Liver (tissue), 9 donors: Measurements from ENCODE around the gene C1orf52. TPM values are rescaled to one million over a fixed set of nuclear protein-coding genes. Genes with fewer than 3 reads are reported as not detected.

Experiments used
- DNase-seq: peaks from one replicate; pipeline ENCODE4 v3.0.0-alpha.2; 2017; ENCODE audit warnings: low spot score
- H3K27ac ChIP-seq, 2 donors: one replicate each; pipeline ENCODE4 v1.7.0; 2013; ENCODE audit warnings: inconsistent platforms in 2 of 2, low read length in 2 of 2, control low read depth in 1 of 2, low read depth in 1 of 2, mild to moderate bottlenecking in 1 of 2
- H3K27me3 ChIP-seq, 4 donors: one replicate each; pipeline versions ENCODE4 v1.6.1 to v1.7.0; 2013; ENCODE audit warnings: low read length in 3 of 4, inconsistent platforms in 1 of 4, mild to moderate bottlenecking in 1 of 4, moderate library complexity in 1 of 4; ENCODE audit not compliant: control insufficient read depth in 4 of 4, insufficient read depth in 4 of 4
- H3K36me3 ChIP-seq, 4 donors: one replicate each; pipeline versions ENCODE4 v1.6.1 to v1.7.0; 2013; ENCODE audit warnings: low read length in 3 of 4, mild to moderate bottlenecking in 3 of 4, low read depth in 1 of 4, moderate library complexity in 1 of 4; ENCODE audit not compliant: control insufficient read depth in 4 of 4, insufficient read depth in 3 of 4
- H3K4me1 ChIP-seq, 4 donors: one replicate each; pipeline versions ENCODE4 v1.6.1 to v1.7.0; 2013; ENCODE audit warnings: low read length in 3 of 4, mild to moderate bottlenecking in 3 of 4, moderate library complexity in 1 of 4; ENCODE audit not compliant: control insufficient read depth in 4 of 4, insufficient read depth in 4 of 4
- H3K4me3 ChIP-seq, 3 donors: one replicate each; pipeline versions ENCODE4 v1.6.1 to v1.7.0; 2013; ENCODE audit warnings: low read length in 3 of 3, control low read depth in 1 of 3, low read depth in 1 of 3, mild to moderate bottlenecking in 1 of 3
- H3K9ac ChIP-seq, 2 donors: one replicate each; pipeline ENCODE4 v1.7.0; 2013; ENCODE audit warnings: low read length in 2 of 2, mild to moderate bottlenecking in 2 of 2, moderate library complexity in 2 of 2, control low read depth in 1 of 2, low read depth in 1 of 2
- H3K9me3 ChIP-seq, 4 donors: one replicate each; pipeline versions ENCODE4 v1.6.1 to v1.7.0; 2013; ENCODE audit warnings: low read length in 3 of 4; ENCODE audit not compliant: control insufficient read depth in 4 of 4
- GABPA ChIP-seq, 2 donors: IDR thresholded peaks in 1 of 2; conservative IDR thresholded peaks in 1 of 2; 2 replicates each; pipeline ENCODE4 v1.6.1; 2016; ENCODE audit warnings: antibody characterized with exemption in 2 of 2, mild to moderate bottlenecking in 1 of 2, moderate library complexity in 1 of 2
- HNF4A ChIP-seq, 2 donors: conservative IDR thresholded peaks; 2 replicates each; pipeline ENCODE4 v1.6.1; 2016; ENCODE audit warnings: antibody characterized with exemption in 2 of 2, mild to moderate bottlenecking in 2 of 2
- JUND ChIP-seq, 2 donors: IDR thresholded peaks; 2 replicates each; pipeline ENCODE4 v1.6.1; 2016; ENCODE audit warnings: antibody characterized with exemption in 2 of 2
- NR2F2 ChIP-seq: IDR thresholded peaks from 2 replicates; pipeline ENCODE4 v1.6.1; 2016; ENCODE audit warnings: antibody characterized with exemption
- RAD21 ChIP-seq, 2 donors: IDR thresholded peaks; 2 replicates each; pipeline ENCODE4 v1.6.1; 2016; ENCODE audit warnings: antibody characterized with exemption in 2 of 2, mild to moderate bottlenecking in 2 of 2
- RXRA ChIP-seq, 2 donors: IDR thresholded peaks; 2 replicates each; pipeline ENCODE4 v1.6.1; 2017 to 2018; ENCODE audit warnings: antibody characterized with exemption in 2 of 2, mild to moderate bottlenecking in 1 of 2
- SP1 ChIP-seq: IDR thresholded peaks from 2 replicates; pipeline ENCODE4 v1.6.1; 2018; ENCODE audit warnings: antibody characterized with exemption, mild to moderate bottlenecking
- TAF1 ChIP-seq: conservative IDR thresholded peaks from 2 replicates; pipeline ENCODE4 v1.6.1; 2016; ENCODE audit warnings: antibody characterized with exemption, mild to moderate bottlenecking
- YY1 ChIP-seq: IDR thresholded peaks from 2 replicates; pipeline ENCODE4 v1.6.1; 2016; ENCODE audit warnings: antibody characterized with exemption, mild to moderate bottlenecking
- WGBS: extraction: QIAGEN DNeasy Blood & Tissue Kit; methylation state at CpG from one replicate; pipeline ENCODE4 v1.1.7; 2013; 5-methylcytosine and 5-hydroxymethylcytosine counted together
- polyA plus RNA-seq, 2 donors: library from polyadenylated mRNA; stranded (reverse) in 1 of 2; unstranded in 1 of 2; fragments of 200-250 nt in 1 of 2; fragments of >200 nt in 1 of 2; fragmentation: Nextera tagmentation in 1 of 2; extraction: Ambion mirVana in 1 of 2; gene quantifications; one replicate each; pipeline versions ENCODE4 v1.2.1 to v1.2.3, GENCODE V29; 2013 to 2015
- total RNA-seq, 2 donors: library from RNA; depleted of rRNA; stranded (reverse); fragments of >200 nt; gene quantifications; one replicate each; pipeline ENCODE4 v1.2.3, GENCODE V29; 2014
- TF ChIP-seq, protein P1 (sequence below): IDR thresholded peaks from 2 replicates; pipeline ENCODE4 v1.6.1; 2016; ENCODE audit warnings: antibody characterized with exemption, mild to moderate bottlenecking
- TF ChIP-seq, protein P2 (sequence below): IDR thresholded peaks from 2 replicates; pipeline ENCODE4 v1.6.1; 2016; ENCODE audit warnings: antibody characterized with exemption
- TF ChIP-seq, protein P3 (sequence below): IDR thresholded peaks from 2 replicates; pipeline ENCODE4 v1.6.1; 2016; ENCODE audit warnings: antibody characterized with exemption
- TF ChIP-seq, protein P4 (sequence below): IDR thresholded peaks from 2 replicates; pipeline ENCODE4 v1.6.1; 2016; ENCODE audit warnings: antibody characterized with exemption
- TF ChIP-seq, protein P5 (sequence below): fragments of 150-350 bp; IDR thresholded peaks from 2 replicates; pipeline ENCODE4 v1.5.1; 2017; ENCODE audit warnings: improper control_type of control experiment, low read depth, low read length; ENCODE audit not compliant: missing input control
- donor health status: healthy.
- donor health status: healthy.
- donor health status: healthy.
- donor health status: healthy.
- donor health status: healthy.

C1orf52 gene
- total and polyA plus RNA-seq, 4 donors, result 6.1 to 10.9 (median 7.3) TPM

DNA sequence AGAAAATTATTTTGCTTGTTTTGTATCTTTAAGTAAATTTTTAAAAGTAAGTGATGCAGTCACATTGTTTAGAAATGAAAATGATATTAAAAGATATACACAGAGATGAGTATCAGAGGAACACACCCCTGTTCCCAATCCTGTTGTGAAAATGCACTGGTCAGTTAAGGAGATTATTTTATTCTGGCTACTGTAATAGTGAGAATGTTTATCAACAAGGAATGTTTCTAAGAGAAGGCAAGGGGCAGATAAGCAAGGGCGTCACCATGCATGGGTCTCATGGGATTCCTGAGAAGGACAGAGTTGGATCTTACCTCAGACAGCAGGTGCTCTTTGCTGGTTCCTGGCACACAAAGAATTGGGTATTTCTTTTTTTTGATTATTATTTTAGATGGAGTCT is 21.8 kb downstream of the C1orf52 start:
- Histone ChIP-seq H3K9me3 (no peaks in the 10 kb centered on the region), H3K27ac (no peak overlapping the region), H3K4me3 (no peak overlapping the region), H3K4me1 (no peaks in the 10 kb centered on the region), H3K9ac (no peak overlapping the region), H3K27me3 (no peaks in the 10 kb centered on the region), H3K36me3 (no peaks in the 10 kb centered on the region)
- WGBS, result 92% methylated on average over 1 of the region's 1 CpG
- no peak for DNase-seq
- TF ChIP-seq YY1, result no peak
- TF ChIP-seq HNF4A (conservative IDR thresholded peaks at IDR 0.05), result no peak
- TF ChIP-seq, protein P1, sequence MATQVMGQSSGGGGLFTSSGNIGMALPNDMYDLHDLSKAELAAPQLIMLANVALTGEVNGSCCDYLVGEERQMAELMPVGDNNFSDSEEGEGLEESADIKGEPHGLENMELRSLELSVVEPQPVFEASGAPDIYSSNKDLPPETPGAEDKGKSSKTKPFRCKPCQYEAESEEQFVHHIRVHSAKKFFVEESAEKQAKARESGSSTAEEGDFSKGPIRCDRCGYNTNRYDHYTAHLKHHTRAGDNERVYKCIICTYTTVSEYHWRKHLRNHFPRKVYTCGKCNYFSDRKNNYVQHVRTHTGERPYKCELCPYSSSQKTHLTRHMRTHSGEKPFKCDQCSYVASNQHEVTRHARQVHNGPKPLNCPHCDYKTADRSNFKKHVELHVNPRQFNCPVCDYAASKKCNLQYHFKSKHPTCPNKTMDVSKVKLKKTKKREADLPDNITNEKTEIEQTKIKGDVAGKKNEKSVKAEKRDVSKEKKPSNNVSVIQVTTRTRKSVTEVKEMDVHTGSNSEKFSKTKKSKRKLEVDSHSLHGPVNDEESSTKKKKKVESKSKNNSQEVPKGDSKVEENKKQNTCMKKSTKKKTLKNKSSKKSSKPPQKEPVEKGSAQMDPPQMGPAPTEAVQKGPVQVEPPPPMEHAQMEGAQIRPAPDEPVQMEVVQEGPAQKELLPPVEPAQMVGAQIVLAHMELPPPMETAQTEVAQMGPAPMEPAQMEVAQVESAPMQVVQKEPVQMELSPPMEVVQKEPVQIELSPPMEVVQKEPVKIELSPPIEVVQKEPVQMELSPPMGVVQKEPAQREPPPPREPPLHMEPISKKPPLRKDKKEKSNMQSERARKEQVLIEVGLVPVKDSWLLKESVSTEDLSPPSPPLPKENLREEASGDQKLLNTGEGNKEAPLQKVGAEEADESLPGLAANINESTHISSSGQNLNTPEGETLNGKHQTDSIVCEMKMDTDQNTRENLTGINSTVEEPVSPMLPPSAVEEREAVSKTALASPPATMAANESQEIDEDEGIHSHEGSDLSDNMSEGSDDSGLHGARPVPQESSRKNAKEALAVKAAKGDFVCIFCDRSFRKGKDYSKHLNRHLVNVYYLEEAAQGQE, result no peak
- TF ChIP-seq RAD21 (IDR thresholded peaks at IDR 0.05), result no peak
- TF ChIP-seq, protein P2, sequence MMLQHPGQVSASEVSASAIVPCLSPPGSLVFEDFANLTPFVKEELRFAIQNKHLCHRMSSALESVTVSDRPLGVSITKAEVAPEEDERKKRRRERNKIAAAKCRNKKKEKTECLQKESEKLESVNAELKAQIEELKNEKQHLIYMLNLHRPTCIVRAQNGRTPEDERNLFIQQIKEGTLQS, result no peak
- no peak for TF ChIP-seq SP1
- TF ChIP-seq RXRA (IDR thresholded peaks at IDR 0.05), result no peak
- no peak for TF ChIP-seq TAF1
- TF ChIP-seq, protein P3, sequence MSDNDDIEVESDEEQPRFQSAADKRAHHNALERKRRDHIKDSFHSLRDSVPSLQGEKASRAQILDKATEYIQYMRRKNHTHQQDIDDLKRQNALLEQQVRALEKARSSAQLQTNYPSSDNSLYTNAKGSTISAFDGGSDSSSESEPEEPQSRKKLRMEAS, result no peak
- TF ChIP-seq JUND (IDR thresholded peaks at IDR 0.05), result no peak
- TF ChIP-seq, protein P4, sequence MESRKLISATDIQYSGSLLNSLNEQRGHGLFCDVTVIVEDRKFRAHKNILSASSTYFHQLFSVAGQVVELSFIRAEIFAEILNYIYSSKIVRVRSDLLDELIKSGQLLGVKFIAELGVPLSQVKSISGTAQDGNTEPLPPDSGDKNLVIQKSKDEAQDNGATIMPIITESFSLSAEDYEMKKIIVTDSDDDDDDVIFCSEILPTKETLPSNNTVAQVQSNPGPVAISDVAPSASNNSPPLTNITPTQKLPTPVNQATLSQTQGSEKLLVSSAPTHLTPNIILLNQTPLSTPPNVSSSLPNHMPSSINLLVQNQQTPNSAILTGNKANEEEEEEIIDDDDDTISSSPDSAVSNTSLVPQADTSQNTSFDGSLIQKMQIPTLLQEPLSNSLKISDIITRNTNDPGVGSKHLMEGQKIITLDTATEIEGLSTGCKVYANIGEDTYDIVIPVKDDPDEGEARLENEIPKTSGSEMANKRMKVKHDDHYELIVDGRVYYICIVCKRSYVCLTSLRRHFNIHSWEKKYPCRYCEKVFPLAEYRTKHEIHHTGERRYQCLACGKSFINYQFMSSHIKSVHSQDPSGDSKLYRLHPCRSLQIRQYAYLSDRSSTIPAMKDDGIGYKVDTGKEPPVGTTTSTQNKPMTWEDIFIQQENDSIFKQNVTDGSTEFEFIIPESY, result no peak
- no peak for TF ChIP-seq GABPA (IDR thresholded peaks at IDR 0.05 in 1 of 2, conservative IDR thresholded peaks at IDR 0.05 in 1 of 2)

DNA sequence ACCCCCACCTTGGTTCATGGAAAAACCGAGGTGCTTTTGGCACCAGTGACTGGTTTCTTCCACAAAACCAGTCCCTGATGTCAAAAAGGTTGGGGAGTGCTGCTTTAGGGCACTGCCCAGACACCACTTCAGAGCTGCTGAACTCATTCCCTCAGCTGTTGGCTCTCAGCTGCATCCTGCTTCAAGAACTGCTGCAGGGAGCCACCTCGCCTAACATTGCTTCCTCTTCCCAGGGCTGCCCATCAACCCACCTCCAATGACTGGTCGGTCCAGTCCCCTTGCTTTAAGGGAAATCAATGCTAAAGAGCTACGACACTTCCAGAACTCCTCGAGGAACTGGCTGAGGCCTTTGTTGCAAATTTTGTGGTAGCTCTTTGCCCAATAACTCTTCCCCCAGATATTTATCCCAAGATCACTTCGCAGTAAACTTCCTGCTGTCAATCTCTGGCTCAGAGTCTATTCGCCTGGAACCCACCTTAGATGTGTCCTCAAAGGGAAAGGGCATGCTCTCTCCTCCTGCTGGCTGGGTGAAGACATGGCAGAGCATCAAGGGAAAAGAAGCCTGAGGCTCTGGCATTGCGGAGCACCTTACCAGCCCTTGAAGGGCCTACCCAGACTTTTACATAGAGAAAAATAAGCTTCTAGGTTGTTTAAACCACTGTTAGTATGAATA is 29.0 kb downstream of the C1orf52 start:
- Histone ChIP-seq H3K9me3 (no peaks in the 10 kb centered on the region), H3K4me1 (no peaks in the 10 kb centered on the region), H3K9ac (no peak overlapping the region), H3K4me3 (no peak overlapping the region), H3K27ac (no peak overlapping the region), H3K36me3 (no peaks in the 10 kb centered on the region), H3K27me3 (no peaks in the 10 kb centered on the region)
- DNase-seq, result no peak
- WGBS, result 83% methylated on average over 8 of the region's 8 CpGs
- TF ChIP-seq, protein P5, sequence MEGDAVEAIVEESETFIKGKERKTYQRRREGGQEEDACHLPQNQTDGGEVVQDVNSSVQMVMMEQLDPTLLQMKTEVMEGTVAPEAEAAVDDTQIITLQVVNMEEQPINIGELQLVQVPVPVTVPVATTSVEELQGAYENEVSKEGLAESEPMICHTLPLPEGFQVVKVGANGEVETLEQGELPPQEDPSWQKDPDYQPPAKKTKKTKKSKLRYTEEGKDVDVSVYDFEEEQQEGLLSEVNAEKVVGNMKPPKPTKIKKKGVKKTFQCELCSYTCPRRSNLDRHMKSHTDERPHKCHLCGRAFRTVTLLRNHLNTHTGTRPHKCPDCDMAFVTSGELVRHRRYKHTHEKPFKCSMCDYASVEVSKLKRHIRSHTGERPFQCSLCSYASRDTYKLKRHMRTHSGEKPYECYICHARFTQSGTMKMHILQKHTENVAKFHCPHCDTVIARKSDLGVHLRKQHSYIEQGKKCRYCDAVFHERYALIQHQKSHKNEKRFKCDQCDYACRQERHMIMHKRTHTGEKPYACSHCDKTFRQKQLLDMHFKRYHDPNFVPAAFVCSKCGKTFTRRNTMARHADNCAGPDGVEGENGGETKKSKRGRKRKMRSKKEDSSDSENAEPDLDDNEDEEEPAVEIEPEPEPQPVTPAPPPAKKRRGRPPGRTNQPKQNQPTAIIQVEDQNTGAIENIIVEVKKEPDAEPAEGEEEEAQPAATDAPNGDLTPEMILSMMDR, result peak; percentile 20
- TF ChIP-seq RAD21 (IDR thresholded peaks at IDR 0.05), result peak in 1 of 2 donors; percentile 64
- no peak for TF ChIP-seq NR2F2
